Activated CD4-positive, alpha-beta T cell treated with anti-CD3 and anti-CD28 coated beads, Interleukin-2, amount 10 ng/mL, durations not matched to agents 24 days and 14 days (primary cell): ENCODE data around the gene FBRS. TPM values are rescaled to one million over a fixed set of nuclear protein-coding genes. Genes with fewer than 3 reads are reported as not detected.
"Not testable (repeated sequence)": the region's sequence is repeated elsewhere in the genome, so short reads cannot be mapped to it uniquely, and the experiment has no call there.

Source experiments
- DNase-seq: peaks from one replicate; pipeline ENCODE4 v3.0.0; 2022
- H3K27ac Mint-ChIP-seq: one replicate; pipeline ENCODE4 v1.8.0; 2022; ENCODE audit warnings: mild to moderate bottlenecking, mixed read lengths
- H3K27me3 Mint-ChIP-seq: one replicate; pipeline ENCODE4 v1.8.0; 2022; ENCODE audit warnings: mixed read lengths
- H3K36me3 Mint-ChIP-seq: one replicate; pipeline ENCODE4 v1.8.0; 2022; ENCODE audit warnings: low read depth, mild to moderate bottlenecking, mixed read lengths
- H3K4me1 Mint-ChIP-seq: one replicate; pipeline ENCODE4 v1.8.0; 2021; ENCODE audit warnings: mixed read lengths
- H3K4me3 Mint-ChIP-seq: one replicate; pipeline ENCODE4 v1.8.0; 2022; ENCODE audit warnings: mild to moderate bottlenecking, moderate library complexity, mixed read lengths
- H3K9me3 Mint-ChIP-seq: one replicate; pipeline ENCODE4 v1.8.0; 2021; ENCODE audit warnings: mixed read lengths
- intact Hi-C: fragments of 100-400 bp; cut with micrococcal nuclease; formaldehyde crosslinking; loops from one replicate; pipeline ENCODE4 v1.15.1; 2023
- total RNA-seq: library from RNA; stranded (reverse); gene quantifications from 2 replicates; pipeline ENCODE4 v1.2.3, GENCODE V29; 2022

FBRS gene
- total RNA-seq, 1 donor from 2014 or later = 121 TPM

GRCh38 chr16:30703071-30703470 lies 44.8 kb downstream of the FBRS start:
- intact Hi-C loops, H3K4me3 Mint-ChIP-seq, H3K9me3 Mint-ChIP-seq, H3K27me3 Mint-ChIP-seq, H3K27ac Mint-ChIP-seq, DNase-seq: not testable (repeated sequence)
- Mint-ChIP-seq H3K4me1 (peaks cover 15% of the 10 kb centered on the region), H3K36me3 (peaks cover 61% of the 10 kb centered on the region)

GRCh38 chr16:30703971-30704370 lies 45.7 kb downstream of the FBRS start:
- H3K9me3 Mint-ChIP-seq = no peaks in the 10 kb centered on the region
- intact Hi-C loops = no loop called here
- peaks cover 64% of the 10 kb centered on the region for H3K36me3 Mint-ChIP-seq
- H3K4me1 Mint-ChIP-seq = peaks cover 15% of the 10 kb centered on the region
- no peak overlapping the region for H3K27ac Mint-ChIP-seq
- H3K4me3 Mint-ChIP-seq = no peak overlapping the region
- no peak for DNase-seq
- no peaks in the 10 kb centered on the region for H3K27me3 Mint-ChIP-seq

GRCh38 chr16:30706046-30706445 lies 47.8 kb downstream of the FBRS start:
- no peaks in the 10 kb centered on the region for H3K27me3 Mint-ChIP-seq
- no peaks in the 10 kb centered on the region for H3K9me3 Mint-ChIP-seq
- peaks cover 7% of the 10 kb centered on the region for H3K4me1 Mint-ChIP-seq
- no peak overlapping the region for H3K27ac Mint-ChIP-seq
- H3K4me3 Mint-ChIP-seq = no peak overlapping the region
- DNase-seq = no peak
- peaks cover 71% of the 10 kb centered on the region for H3K36me3 Mint-ChIP-seq
- intact Hi-C loops = no loop called here

- intact Hi-C loops = no loop called here
- Mint-ChIP-seq H3K27ac (no peak overlapping the region), H3K4me1 (peaks cover 27% of the 10 kb centered on the region), H3K36me3 (peaks cover 79% of the 10 kb centered on the region), H3K27me3 (no peaks in the 10 kb centered on the region), H3K4me3 (no peak overlapping the region), H3K9me3 (no peaks in the 10 kb centered on the region)
- no peak for DNase-seq
These were observed 52.7 kb downstream of the FBRS start for GRCh38 chr16:30710971-30711370.

- Mint-ChIP-seq H3K36me3 (peaks cover 82% of the 10 kb centered on the region), H3K9me3 (no peaks in the 10 kb centered on the region), H3K4me1 (peaks cover 33% of the 10 kb centered on the region), H3K4me3 (no peak overlapping the region), H3K27me3 (no peaks in the 10 kb centered on the region), H3K27ac (no peak overlapping the region)
- DNase-seq = no peak
- intact Hi-C loops = loop anchor here (2.0 kb wide), 1 partner anchor 13 kb away; the partner anchor contains the start of gene SRCAP
These were observed 53.5 kb downstream of the FBRS start for GRCh38 chr16:30711712-30712111.

GRCh38 chr16:30715750-30716445 lies 57.7 kb downstream of the FBRS start:
- peak overlapping the region; percentile 76 for H3K4me3 Mint-ChIP-seq
- peak overlapping the region; percentile 87 for H3K27ac Mint-ChIP-seq
- intact Hi-C loops = no loop called here
- peaks cover 32% of the 10 kb centered on the region for H3K4me1 Mint-ChIP-seq
- no peaks in the 10 kb centered on the region for H3K9me3 Mint-ChIP-seq
- peaks cover 68% of the 10 kb centered on the region for H3K36me3 Mint-ChIP-seq
- no peaks in the 10 kb centered on the region for H3K27me3 Mint-ChIP-seq
- DNase-seq = peak; percentile 78

GRCh38 chr16:30720086-30720485 lies 61.9 kb downstream of the FBRS start:
- no peak for DNase-seq
- no peak overlapping the region for H3K27ac Mint-ChIP-seq

More at GRCh38 chr16:30720086-30720485, 61.9 kb downstream of the FBRS start:
- intact Hi-C loops = no loop called here
- Mint-ChIP-seq H3K27me3 (no peaks in the 10 kb centered on the region), H3K4me3 (no peak overlapping the region), H3K9me3 (no peaks in the 10 kb centered on the region), H3K36me3 (peaks cover 75% of the 10 kb centered on the region), H3K4me1 (peaks cover 20% of the 10 kb centered on the region)

Other genes starting within 250 kb of the FBRS start
- gene DCTPP1, start 228.4 kb upstream of the FBRS start, total RNA-seq = 167 and 176 TPM in 2 replicates
- 79.7 and 80.2 TPM in 2 replicates for gene SEPHS2, start 212.6 kb upstream of the FBRS start, total RNA-seq
- 264 and 267 TPM in 2 replicates for gene ITGAL, start 185.7 kb upstream of the FBRS start, total RNA-seq
- gene ZNF768, start 131.9 kb upstream of the FBRS start, total RNA-seq = 12.9 and 14.8 TPM in 2 replicates
- gene ZNF747, start 123.6 kb upstream of the FBRS start, total RNA-seq = 10.5 and 13.6 TPM in 2 replicates
- gene ZNF764, start 100.1 kb upstream of the FBRS start, total RNA-seq = 13.9 and 14.9 TPM in 2 replicates
- 6.6 and 8.0 TPM in 2 replicates for gene ZNF688, start 86.7 kb upstream of the FBRS start, total RNA-seq
- 17.1 and 17.8 TPM in 2 replicates for gene ZNF785, start 72.7 kb upstream of the FBRS start, total RNA-seq
- gene ZNF689, start 48.0 kb upstream of the FBRS start, total RNA-seq = 14.0 and 14.6 TPM in 2 replicates
- gene PRR14, start 7.5 kb upstream of the FBRS start, total RNA-seq = 82.2 and 86.7 TPM in 2 replicates
- gene SRCAP, start 40.7 kb downstream of the FBRS start, total RNA-seq = 90.4 and 91.6 TPM in 2 replicates
- gene PHKG2, start 90.0 kb downstream of the FBRS start, total RNA-seq = 39.5 and 41.0 TPM in 2 replicates
- gene CFAP119, start 103.6 kb downstream of the FBRS start, total RNA-seq = 4.0 and 4.2 TPM in 2 replicates
- gene RNF40, start 103.9 kb downstream of the FBRS start, total RNA-seq = 95.4 and 100 TPM in 2 replicates
- 2.5 and 2.6 TPM in 2 replicates for gene ZNF629, start 128.8 kb downstream of the FBRS start, total RNA-seq
- 23.9 and 24.5 TPM in 2 replicates for gene BCL7C, start 235.6 kb downstream of the FBRS start, total RNA-seq
- 0.17 and 0.33 TPM in 2 replicates for gene CTF1, start 238.2 kb downstream of the FBRS start, total RNA-seq